GM12864 (cell line): ENCODE results near the gene KLK1.
A peak's percentile ranks its signal among the peaks of the same experiment; 100 is the strongest.

Experiments
- DNase-seq: peaks from one replicate; pipeline ENCODE4 v3.0.0-alpha.2; 2011; ENCODE audit warnings: low read depth
- H3K4me3 ChIP-seq: 2 replicates; pipeline ENCODE4 v1.5.1; 2011; ENCODE audit warnings: mild to moderate bottlenecking, low read depth, low read length, control low read depth
- TF ChIP-seq, protein P1 (sequence below): IDR thresholded peaks from 2 replicates; pipeline ENCODE4 v1.5.1; 2011; ENCODE audit warnings: low read depth, mild to moderate bottlenecking, moderate library complexity, low read length, control low read depth, inconsistent platforms; ENCODE audit errors: missing control alignments

KLK1 gene

DNA sequence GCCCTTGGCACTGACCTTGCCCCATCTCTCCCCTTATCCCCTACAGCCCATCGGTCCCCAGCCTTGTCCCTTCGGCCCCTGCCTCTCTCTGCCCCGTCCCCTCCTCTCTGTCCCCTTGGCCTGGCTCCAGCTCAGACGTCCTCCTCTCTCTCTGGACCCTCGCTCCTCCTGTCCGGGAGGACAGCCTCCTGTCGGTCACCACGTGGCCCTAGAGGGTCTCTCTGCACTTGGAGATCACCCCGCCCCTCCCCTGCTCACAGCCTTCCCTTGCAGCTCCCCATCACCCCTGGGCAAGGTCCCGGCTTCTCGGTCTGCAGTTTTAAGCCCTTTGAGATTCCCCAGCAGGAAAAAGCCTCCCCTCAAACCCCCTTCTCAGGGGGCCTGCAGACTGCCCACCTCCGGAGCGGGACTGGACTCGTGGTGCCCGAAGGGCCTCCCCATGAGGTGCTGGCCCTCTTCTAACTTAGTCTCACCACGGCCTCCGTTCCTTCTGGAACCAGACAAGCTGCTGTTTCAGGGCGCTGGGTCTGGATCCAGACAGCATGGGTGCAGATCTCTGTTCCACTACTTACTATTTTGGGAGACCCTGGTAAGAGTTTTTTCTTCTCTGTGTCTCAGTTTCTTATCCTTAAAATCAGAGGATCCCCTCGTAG is 13.1 kb upstream of the KLK1 start:
- DNase-seq = no peak
- peak overlapping the region; percentile 63 for H3K4me3 ChIP-seq
- TF ChIP-seq, protein P1, sequence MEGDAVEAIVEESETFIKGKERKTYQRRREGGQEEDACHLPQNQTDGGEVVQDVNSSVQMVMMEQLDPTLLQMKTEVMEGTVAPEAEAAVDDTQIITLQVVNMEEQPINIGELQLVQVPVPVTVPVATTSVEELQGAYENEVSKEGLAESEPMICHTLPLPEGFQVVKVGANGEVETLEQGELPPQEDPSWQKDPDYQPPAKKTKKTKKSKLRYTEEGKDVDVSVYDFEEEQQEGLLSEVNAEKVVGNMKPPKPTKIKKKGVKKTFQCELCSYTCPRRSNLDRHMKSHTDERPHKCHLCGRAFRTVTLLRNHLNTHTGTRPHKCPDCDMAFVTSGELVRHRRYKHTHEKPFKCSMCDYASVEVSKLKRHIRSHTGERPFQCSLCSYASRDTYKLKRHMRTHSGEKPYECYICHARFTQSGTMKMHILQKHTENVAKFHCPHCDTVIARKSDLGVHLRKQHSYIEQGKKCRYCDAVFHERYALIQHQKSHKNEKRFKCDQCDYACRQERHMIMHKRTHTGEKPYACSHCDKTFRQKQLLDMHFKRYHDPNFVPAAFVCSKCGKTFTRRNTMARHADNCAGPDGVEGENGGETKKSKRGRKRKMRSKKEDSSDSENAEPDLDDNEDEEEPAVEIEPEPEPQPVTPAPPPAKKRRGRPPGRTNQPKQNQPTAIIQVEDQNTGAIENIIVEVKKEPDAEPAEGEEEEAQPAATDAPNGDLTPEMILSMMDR = no peak

DNA sequence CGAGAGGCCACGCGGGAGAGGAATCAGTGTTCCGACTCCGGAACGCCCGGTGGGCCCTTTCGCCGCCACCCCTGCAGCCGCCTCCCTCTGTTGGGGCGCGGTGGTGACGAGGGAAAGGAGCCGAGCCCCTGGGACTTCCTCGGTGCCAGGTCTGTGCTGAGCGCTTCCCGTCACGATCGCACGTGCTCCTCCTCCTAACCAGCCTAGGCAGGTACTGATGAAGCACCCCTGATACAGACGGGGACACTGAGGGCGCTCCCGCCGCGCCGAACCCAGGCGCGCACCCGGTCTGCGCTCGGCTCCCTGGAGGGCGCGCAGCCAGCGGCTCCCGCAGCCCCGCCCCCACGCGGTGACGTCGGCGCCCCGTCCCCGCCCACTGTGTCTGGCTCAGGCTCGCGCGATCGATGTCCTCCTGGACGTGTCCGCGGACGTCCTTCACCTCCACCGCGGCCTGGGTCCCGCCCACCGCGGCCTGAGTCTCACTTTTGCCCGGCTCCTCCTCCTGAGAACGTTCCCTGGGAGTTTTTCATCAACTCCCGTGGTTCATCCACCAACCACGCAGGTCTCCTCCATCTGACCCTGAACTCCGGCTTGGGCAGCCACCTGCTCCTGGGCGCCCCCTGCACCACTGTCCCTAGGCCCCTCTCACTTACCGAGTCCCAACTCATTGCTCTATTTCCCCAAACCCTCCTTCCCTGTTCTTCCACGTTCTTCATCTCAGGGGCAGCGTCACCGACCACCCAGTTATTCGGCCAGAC is 12.4 kb upstream of the KLK1 start:
- DNase-seq = no peak
- TF ChIP-seq, protein P1 = no peak
- peak overlapping the region; percentile 63 for H3K4me3 ChIP-seq

DNA sequence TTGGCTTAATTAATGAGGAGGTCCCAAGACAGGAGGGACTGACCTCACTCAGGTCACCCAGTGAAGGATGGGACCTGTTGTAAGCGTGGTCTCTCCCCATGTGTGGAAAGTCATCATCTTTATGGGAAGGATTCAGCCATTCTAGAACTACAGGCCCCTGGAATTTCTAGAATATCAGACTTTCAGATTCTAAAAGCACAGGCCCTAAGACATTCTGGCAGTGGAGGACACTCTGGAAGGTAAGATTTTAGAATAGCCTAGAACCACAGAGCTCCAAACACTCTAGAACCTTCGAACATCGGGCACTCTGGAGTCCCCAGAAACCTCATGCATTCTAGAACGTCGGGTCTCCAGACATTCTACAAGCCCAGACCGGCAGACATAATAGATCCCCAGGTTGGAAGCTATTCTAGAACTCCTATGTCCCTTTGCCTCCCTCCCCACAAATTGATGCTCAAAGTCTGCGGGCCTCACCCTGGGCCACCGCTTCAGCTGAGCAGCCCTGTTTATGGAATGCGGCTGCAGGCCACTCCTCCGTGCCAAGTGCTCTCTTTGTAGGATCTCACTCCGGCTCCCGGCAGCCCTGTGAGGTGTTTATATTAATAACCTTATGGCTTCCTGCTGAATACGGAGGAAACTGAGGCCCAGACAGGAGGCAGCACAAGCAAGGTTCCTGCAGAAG is 11.7 kb upstream of the KLK1 start:
- TF ChIP-seq, protein P1 = no peak
- DNase-seq = no peak
- peak overlapping the region; percentile 63 for H3K4me3 ChIP-seq

DNA sequence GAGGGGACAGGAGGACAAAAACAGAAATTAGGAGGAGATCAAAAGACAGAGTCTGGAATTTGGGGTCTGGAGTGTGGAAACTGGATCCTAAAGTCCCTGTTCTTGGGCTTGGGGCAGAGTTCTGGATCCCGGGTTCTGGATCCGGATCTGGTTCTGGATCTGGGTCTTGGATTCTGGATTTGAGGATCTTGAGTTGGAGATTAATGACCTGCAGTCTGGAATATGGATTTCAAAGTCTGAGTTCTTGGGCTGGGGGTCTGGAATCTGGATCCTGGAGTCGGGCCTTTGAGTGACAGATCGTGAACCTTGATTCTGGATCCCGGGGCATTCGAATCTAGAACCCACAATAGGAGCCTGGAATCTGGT is 10.2 kb upstream of the KLK1 start:
- TF ChIP-seq, protein P1 = no peak
- no peak overlapping the region for H3K4me3 ChIP-seq
- no peak for DNase-seq

DNA sequence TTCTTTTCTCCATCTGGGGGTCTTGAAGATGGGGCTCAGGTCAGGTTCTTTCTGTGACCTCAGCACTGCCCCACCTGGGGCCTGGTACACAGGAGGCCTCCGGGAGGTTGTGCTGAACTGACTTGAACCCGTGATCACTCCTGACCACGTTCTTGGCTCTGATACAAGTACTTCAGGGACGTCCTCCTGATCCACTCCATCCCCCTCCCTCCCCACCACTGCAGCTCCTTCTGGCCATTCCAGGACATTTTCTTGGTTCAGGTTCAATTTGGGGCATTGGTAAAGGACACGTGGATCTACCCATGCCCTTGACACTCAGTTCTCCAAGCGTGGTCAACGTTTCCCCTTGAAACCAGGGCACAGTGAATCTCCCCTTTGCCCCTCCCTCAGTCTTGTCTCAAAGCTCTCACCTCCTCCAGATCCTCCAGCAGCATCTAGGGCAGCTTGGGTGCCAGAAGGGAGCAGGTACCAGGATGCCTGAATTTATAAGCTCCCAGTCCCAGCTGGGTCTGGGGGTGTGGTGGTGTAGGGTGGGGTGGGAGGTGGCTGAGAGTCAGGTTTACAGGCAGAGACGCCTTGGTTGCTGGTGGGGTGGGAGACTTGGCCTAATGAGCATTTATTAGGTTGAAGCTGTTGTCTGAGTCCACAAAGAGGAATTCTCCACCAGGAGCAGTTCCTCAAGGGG is 9.7 kb upstream of the KLK1 start, which contains the start of gene KLK15:
Gene KLK15 (minus strand): TSS at position 458 of the 685 bp plus-strand sequence. CDS start 2,082 bp downstream, outside the sequence.
- H3K4me3 ChIP-seq = no peak within 1 kb of the TSS
- TF ChIP-seq, protein P1 = no peak
- DNase-seq = no peak

DNA sequence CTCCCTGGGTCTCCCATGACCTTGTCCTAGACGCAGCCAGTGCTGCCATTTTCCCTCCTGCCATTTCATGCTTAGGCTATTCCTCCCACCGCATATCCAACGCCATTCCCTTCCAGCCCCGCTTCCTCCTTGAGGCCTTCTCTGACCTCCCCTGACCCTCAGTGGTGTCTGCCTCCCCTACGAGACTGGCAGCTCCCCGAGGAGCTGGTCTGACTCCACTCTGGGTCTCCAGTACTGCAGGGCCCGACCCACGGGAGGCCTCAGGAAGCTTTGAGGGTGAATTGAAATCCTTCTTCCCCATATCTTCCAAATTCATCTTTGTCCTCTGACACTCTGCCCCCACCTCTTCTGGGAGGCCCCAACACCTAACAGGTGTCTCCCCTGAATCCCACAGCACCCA is 9.1 kb upstream of the KLK1 start:
- H3K4me3 ChIP-seq = no peak overlapping the region
- TF ChIP-seq, protein P1 = no peak
- DNase-seq = no peak
